ENCODE results near the gene FADS2.

Gene FADS2

GRCh38 chr11:61902313-61902712 is 74.2 kb downstream of the FADS2 start:
- Histone ChIP-seq H3K36me3 (ENCODE audit: control insufficient read depth, insufficient read depth, low read length) (no peaks in the 10 kb centered on the region), H3K4me3 (ENCODE audit: insufficient read depth, low read depth, low read length, poor library complexity, severe bottlenecking) (no peak overlapping the region), H3K27me3 (replicated peaks; ENCODE audit: control insufficient read depth, insufficient read depth, low read length, poor library complexity, severe bottlenecking) (no peaks in the 10 kb centered on the region), H3K9me3 (ENCODE audit: control insufficient read depth, low read length) (no peaks in the 10 kb centered on the region), H3K27ac (ENCODE audit: insufficient read depth, low read length, poor library complexity, severe bottlenecking) (no peak overlapping the region), H3K4me1 (ENCODE audit: control insufficient read depth, insufficient read depth, low read length, poor library complexity, severe bottlenecking) (no peaks in the 10 kb centered on the region)
- no peak for DNase-seq

- no peaks in the 10 kb centered on the region for H3K4me1 ChIP-seq (ENCODE audit: control insufficient read depth, insufficient read depth, low read length, poor library complexity, severe bottlenecking)
- no peak overlapping the region for H3K27ac ChIP-seq (ENCODE audit: insufficient read depth, low read length, poor library complexity, severe bottlenecking)
- no peak overlapping the region for H3K4me3 ChIP-seq (ENCODE audit: insufficient read depth, low read depth, low read length, poor library complexity, severe bottlenecking)
- no peaks in the 10 kb centered on the region for H3K36me3 ChIP-seq (ENCODE audit: control insufficient read depth, insufficient read depth, low read length)
- H3K27me3 ChIP-seq (replicated peaks; ENCODE audit: control insufficient read depth, insufficient read depth, low read length, poor library complexity, severe bottlenecking) = no peaks in the 10 kb centered on the region
- no peak for DNase-seq
- no peaks in the 10 kb centered on the region for H3K9me3 ChIP-seq (ENCODE audit: control insufficient read depth, low read length)
These were observed 75.7 kb downstream of the FADS2 start for GRCh38 chr11:61903845-61904244.

GRCh38 chr11:61904539-61905048 is 76.5 kb downstream of the FADS2 start:
- Histone ChIP-seq H3K27me3 (replicated peaks; ENCODE audit: control insufficient read depth, insufficient read depth, low read length, poor library complexity, severe bottlenecking) (no peaks in the 10 kb centered on the region), H3K4me3 (ENCODE audit: insufficient read depth, low read depth, low read length, poor library complexity, severe bottlenecking) (no peak overlapping the region), H3K9me3 (ENCODE audit: control insufficient read depth, low read length) (no peaks in the 10 kb centered on the region), H3K4me1 (ENCODE audit: control insufficient read depth, insufficient read depth, low read length, poor library complexity, severe bottlenecking) (no peaks in the 10 kb centered on the region), H3K27ac (ENCODE audit: insufficient read depth, low read length, poor library complexity, severe bottlenecking) (no peak overlapping the region), H3K36me3 (ENCODE audit: control insufficient read depth, insufficient read depth, low read length) (no peaks in the 10 kb centered on the region)
- no peak for DNase-seq

- no peak overlapping the region for H3K4me3 ChIP-seq (ENCODE audit: insufficient read depth, low read depth, low read length, poor library complexity, severe bottlenecking)
- H3K27ac ChIP-seq (ENCODE audit: insufficient read depth, low read length, poor library complexity, severe bottlenecking) = no peak overlapping the region
- no peaks in the 10 kb centered on the region for H3K4me1 ChIP-seq (ENCODE audit: control insufficient read depth, insufficient read depth, low read length, poor library complexity, severe bottlenecking)
- DNase-seq = no peak
- no peaks in the 10 kb centered on the region for H3K27me3 ChIP-seq (replicated peaks; ENCODE audit: control insufficient read depth, insufficient read depth, low read length, poor library complexity, severe bottlenecking)
- no peaks in the 10 kb centered on the region for H3K9me3 ChIP-seq (ENCODE audit: control insufficient read depth, low read length)
- no peaks in the 10 kb centered on the region for H3K36me3 ChIP-seq (ENCODE audit: control insufficient read depth, insufficient read depth, low read length)
These were observed 77.1 kb downstream of the FADS2 start for GRCh38 chr11:61905067-61905696.

- Histone ChIP-seq H3K27ac (ENCODE audit: insufficient read depth, low read length, poor library complexity, severe bottlenecking) (no peak overlapping the region), H3K9me3 (ENCODE audit: control insufficient read depth, low read length) (no peaks in the 10 kb centered on the region), H3K36me3 (ENCODE audit: control insufficient read depth, insufficient read depth, low read length) (no peaks in the 10 kb centered on the region), H3K4me1 (ENCODE audit: control insufficient read depth, insufficient read depth, low read length, poor library complexity, severe bottlenecking) (no peaks in the 10 kb centered on the region), H3K4me3 (ENCODE audit: insufficient read depth, low read depth, low read length, poor library complexity, severe bottlenecking) (no peak overlapping the region), H3K27me3 (replicated peaks; ENCODE audit: control insufficient read depth, insufficient read depth, low read length, poor library complexity, severe bottlenecking) (no peaks in the 10 kb centered on the region)
- no peak for DNase-seq
These were observed 77.9 kb downstream of the FADS2 start for GRCh38 chr11:61905801-61906521.

- DNase-seq = no peak
- H3K4me3 ChIP-seq (ENCODE audit: insufficient read depth, low read depth, low read length, poor library complexity, severe bottlenecking) = no peak overlapping the region
- no peaks in the 10 kb centered on the region for H3K36me3 ChIP-seq (ENCODE audit: control insufficient read depth, insufficient read depth, low read length)
These were observed 78.4 kb downstream of the FADS2 start for GRCh38 chr11:61906522-61906909.

GRCh38 chr11:61907282-61907681 is 79.2 kb downstream of the FADS2 start:
- H3K4me1 ChIP-seq (ENCODE audit: control insufficient read depth, insufficient read depth, low read length, poor library complexity, severe bottlenecking) = no peaks in the 10 kb centered on the region
- no peaks in the 10 kb centered on the region for H3K9me3 ChIP-seq (ENCODE audit: control insufficient read depth, low read length)
- no peaks in the 10 kb centered on the region for H3K36me3 ChIP-seq (ENCODE audit: control insufficient read depth, insufficient read depth, low read length)
- no peak for DNase-seq
- no peak overlapping the region for H3K4me3 ChIP-seq (ENCODE audit: insufficient read depth, low read depth, low read length, poor library complexity, severe bottlenecking)
- no peaks in the 10 kb centered on the region for H3K27me3 ChIP-seq (replicated peaks; ENCODE audit: control insufficient read depth, insufficient read depth, low read length, poor library complexity, severe bottlenecking)
- H3K27ac ChIP-seq (ENCODE audit: insufficient read depth, low read length, poor library complexity, severe bottlenecking) = no peak overlapping the region

More at GRCh38 chr11:61906522-61906909, 78.4 kb downstream of the FADS2 start:
- Histone ChIP-seq H3K27me3 (replicated peaks; ENCODE audit: control insufficient read depth, insufficient read depth, low read length, poor library complexity, severe bottlenecking) (no peaks in the 10 kb centered on the region), H3K27ac (ENCODE audit: insufficient read depth, low read length, poor library complexity, severe bottlenecking) (no peak overlapping the region), H3K9me3 (ENCODE audit: control insufficient read depth, low read length) (no peaks in the 10 kb centered on the region), H3K4me1 (ENCODE audit: control insufficient read depth, insufficient read depth, low read length, poor library complexity, severe bottlenecking) (no peaks in the 10 kb centered on the region)

GRCh38 chr11:61907871-61908729 is 80.0 kb downstream of the FADS2 start:
- no peak overlapping the region for H3K27ac ChIP-seq (ENCODE audit: insufficient read depth, low read length, poor library complexity, severe bottlenecking)
- H3K27me3 ChIP-seq (replicated peaks; ENCODE audit: control insufficient read depth, insufficient read depth, low read length, poor library complexity, severe bottlenecking) = no peaks in the 10 kb centered on the region
- no peaks in the 10 kb centered on the region for H3K9me3 ChIP-seq (ENCODE audit: control insufficient read depth, low read length)
- no peak overlapping the region for H3K4me3 ChIP-seq (ENCODE audit: insufficient read depth, low read depth, low read length, poor library complexity, severe bottlenecking)
- DNase-seq = no peak
- no peaks in the 10 kb centered on the region for H3K36me3 ChIP-seq (ENCODE audit: control insufficient read depth, insufficient read depth, low read length)
- no peaks in the 10 kb centered on the region for H3K4me1 ChIP-seq (ENCODE audit: control insufficient read depth, insufficient read depth, low read length, poor library complexity, severe bottlenecking)

GRCh38 chr11:61908730-61909316 is 80.7 kb downstream of the FADS2 start:
- DNase-seq = no peak
- Histone ChIP-seq H3K4me3 (ENCODE audit: insufficient read depth, low read depth, low read length, poor library complexity, severe bottlenecking) (no peak overlapping the region), H3K9me3 (ENCODE audit: control insufficient read depth, low read length) (no peaks in the 10 kb centered on the region), H3K27ac (ENCODE audit: insufficient read depth, low read length, poor library complexity, severe bottlenecking) (no peak overlapping the region), H3K4me1 (ENCODE audit: control insufficient read depth, insufficient read depth, low read length, poor library complexity, severe bottlenecking) (no peaks in the 10 kb centered on the region), H3K27me3 (replicated peaks; ENCODE audit: control insufficient read depth, insufficient read depth, low read length, poor library complexity, severe bottlenecking) (no peaks in the 10 kb centered on the region), H3K36me3 (ENCODE audit: control insufficient read depth, insufficient read depth, low read length) (no peaks in the 10 kb centered on the region)
